ENCODE results near the gene PTTG1IP. TPM values are rescaled to one million over a fixed set of nuclear protein-coding genes. Genes with fewer than 3 reads are reported as not detected.
A peak's percentile ranks its signal among the peaks of the same experiment; 100 is the strongest.

The PTTG1IP gene
- total RNA-seq, 4 donors from 2014 or later = 256 to 374 (median 309) TPM

GRCh38 chr21:44872649-44873355 is 688 bp downstream of the PTTG1IP start:
- Histone ChIP-seq H3K36me3 (no peaks in the 10 kb centered on the region), H3K4me3 (replicated peaks in 1 of 3) (peak overlapping the region; percentile 53 to 79 (median 78)), H3K27me3 (no peaks in the 10 kb centered on the region), H3K9me3 (no peaks in the 10 kb centered on the region), H3K27ac (peak overlapping the region; percentile 59 to 95 (median 82)), H3K4me1 (peaks cover 51 to 59% of the 10 kb centered on the region in 2 donors)
- no peak for TF ChIP-seq CTCF (IDR thresholded peaks at IDR 0.05)
- intact Hi-C loops (cut with DNase I) = loop anchor here (5.0 kb wide), 1 partner anchor 71 kb away; the partner anchor contains the start of gene UBE2G2
- WGBS, 2 donors = 0 to 1% methylated on average over 11 to 27 of the region's 65 CpGs
- peak; percentile 60 to 63 for DNase-seq

- no peak for DNase-seq
- Histone ChIP-seq H3K9me3 (no peaks in the 10 kb centered on the region), H3K4me1 (peaks cover 52 to 62% of the 10 kb centered on the region in 2 donors), H3K36me3 (no peaks in the 10 kb centered on the region), H3K27me3 (no peaks in the 10 kb centered on the region), H3K27ac (peak overlapping the region; percentile 59 to 95 (median 82)), H3K4me3 (replicated peaks in 1 of 3) (peak overlapping the region; percentile 53 to 79 (median 78))
- TF ChIP-seq CTCF (IDR thresholded peaks at IDR 0.05) (peak in 1 of 6 experiments; percentile 15), POLR2A (IDR thresholded peaks at IDR 0.05) (no peak)
- 13 to 19% methylated on average over 2 to 3 of the region's 3 CpGs for WGBS, 2 donors
- intact Hi-C loops (cut with DNase I) = loop anchor here (5.0 kb wide), 1 partner anchor 70 kb away; the partner anchor contains the start of gene UBE2G2
Measured at GRCh38 chr21:44872323-44872648, 1.2 kb downstream of the PTTG1IP start.

- Histone ChIP-seq H3K9me3 (no peaks in the 10 kb centered on the region), H3K4me1 (peaks cover 58 to 68% of the 10 kb centered on the region in 2 donors), H3K27me3 (no peaks in the 10 kb centered on the region), H3K4me3 (replicated peaks in 1 of 3) (peak overlapping the region in 1 of 3 donors; percentile 78), H3K27ac (peak overlapping the region; percentile 14 to 95 (median 42)), H3K36me3 (no peaks in the 10 kb centered on the region)
- peak in 1 of 2 donors; percentile 16 for DNase-seq
- intact Hi-C loops (cut with DNase I) = loop anchor here (5.0 kb wide), 1 partner anchor 69 kb away; the partner anchor contains the start of gene UBE2G2
- no peak for TF ChIP-seq POLR2A (IDR thresholded peaks at IDR 0.05)
- TF ChIP-seq CTCF (IDR thresholded peaks at IDR 0.05) = no peak
- WGBS, 2 donors = 40 to 50% methylated on average over 14 of the region's 14 CpGs
Measured at GRCh38 chr21:44871576-44872269, 1.8 kb downstream of the PTTG1IP start.

GRCh38 chr21:44870748-44871495 is 2.6 kb downstream of the PTTG1IP start:
- intact Hi-C loops (cut with DNase I) = loop anchor here (5.0 kb wide), 1 partner anchor 69 kb away; the partner anchor contains the start of gene UBE2G2
- Histone ChIP-seq H3K9me3 (no peaks in the 10 kb centered on the region), H3K36me3 (no peaks in the 10 kb centered on the region), H3K4me3 (replicated peaks in 1 of 3) (no peak overlapping the region), H3K27ac (peak overlapping the region; percentile 19 to 95 (median 42)), H3K27me3 (no peaks in the 10 kb centered on the region), H3K4me1 (peaks cover 61 to 67% of the 10 kb centered on the region in 2 donors)
- TF ChIP-seq POLR2A (IDR thresholded peaks at IDR 0.05) (no peak), CTCF (IDR thresholded peaks at IDR 0.05) (peak in 1 of 6 experiments; percentile 17)
- 54% methylated on average over 10 of the region's 10 CpGs for WGBS, 2 donors
- DNase-seq = peak; percentile 87 to 92

Measured in thyroid gland (tissue), 4 donors.